ENCODE data around the gene CLTCL1.

The CLTCL1 gene

GRCh38 chr22:19242699-19243098, 48.8 kb downstream of the CLTCL1 start:
- H3K27me3 Mint-ChIP-seq = no peaks in the 10 kb centered on the region
- no peak overlapping the region for H3K4me3 Mint-ChIP-seq
- no peaks in the 10 kb centered on the region for H3K4me1 Mint-ChIP-seq (ENCODE audit: low read depth)
- no peaks in the 10 kb centered on the region for H3K9me3 Mint-ChIP-seq
- H3K36me3 Mint-ChIP-seq (ENCODE audit: low read depth) = no peaks in the 10 kb centered on the region
- H3K27ac Mint-ChIP-seq = no peak overlapping the region

- H3K4me1 Mint-ChIP-seq (ENCODE audit: low read depth) = no peaks in the 10 kb centered on the region
- no peaks in the 10 kb centered on the region for H3K9me3 Mint-ChIP-seq
- no peak overlapping the region for H3K27ac Mint-ChIP-seq
- H3K27me3 Mint-ChIP-seq = no peaks in the 10 kb centered on the region
- no peak overlapping the region for H3K4me3 Mint-ChIP-seq
- no peaks in the 10 kb centered on the region for H3K36me3 Mint-ChIP-seq (ENCODE audit: low read depth)
These were observed 50.0 kb downstream of the CLTCL1 start for GRCh38 chr22:19241593-19241906.

- Mint-ChIP-seq H3K27me3 (no peaks in the 10 kb centered on the region), H3K36me3 (ENCODE audit: low read depth) (no peaks in the 10 kb centered on the region), H3K4me1 (ENCODE audit: low read depth) (no peaks in the 10 kb centered on the region), H3K9me3 (no peaks in the 10 kb centered on the region), H3K4me3 (no peak overlapping the region), H3K27ac (no peak overlapping the region)
These were observed 50.5 kb downstream of the CLTCL1 start for GRCh38 chr22:19240813-19241592.

DNA sequence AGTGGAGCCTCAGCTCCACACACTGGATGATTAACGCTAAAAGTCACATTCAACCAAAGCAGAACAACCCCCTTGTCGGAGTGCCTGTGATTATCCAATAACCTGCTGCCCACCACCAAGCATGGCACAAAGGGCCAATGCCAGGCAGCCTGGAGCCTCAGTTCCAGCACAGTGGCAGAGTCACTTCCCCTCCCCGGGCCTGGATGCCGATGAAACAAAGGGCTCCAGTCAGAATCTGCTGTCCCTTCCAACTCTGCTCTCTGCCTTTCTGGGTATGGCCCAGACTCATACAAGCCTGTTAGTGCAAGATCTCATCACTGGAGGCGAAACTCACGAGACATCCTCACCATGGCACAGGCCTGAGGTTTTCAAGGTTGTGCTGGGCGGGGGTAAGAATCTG, 52.1 kb downstream of the CLTCL1 start:
- Mint-ChIP-seq H3K27me3 (no peaks in the 10 kb centered on the region), H3K36me3 (ENCODE audit: low read depth) (no peaks in the 10 kb centered on the region), H3K4me1 (ENCODE audit: low read depth) (no peaks in the 10 kb centered on the region), H3K4me3 (no peak overlapping the region), H3K9me3 (no peaks in the 10 kb centered on the region), H3K27ac (no peak overlapping the region)

- Mint-ChIP-seq H3K36me3 (ENCODE audit: low read depth) (no peaks in the 10 kb centered on the region), H3K4me1 (ENCODE audit: low read depth) (no peaks in the 10 kb centered on the region), H3K27ac (no peak overlapping the region), H3K9me3 (no peaks in the 10 kb centered on the region), H3K27me3 (no peaks in the 10 kb centered on the region), H3K4me3 (no peak overlapping the region)
These were observed 52.6 kb downstream of the CLTCL1 start for GRCh38 chr22:19238900-19239299.

DNA sequence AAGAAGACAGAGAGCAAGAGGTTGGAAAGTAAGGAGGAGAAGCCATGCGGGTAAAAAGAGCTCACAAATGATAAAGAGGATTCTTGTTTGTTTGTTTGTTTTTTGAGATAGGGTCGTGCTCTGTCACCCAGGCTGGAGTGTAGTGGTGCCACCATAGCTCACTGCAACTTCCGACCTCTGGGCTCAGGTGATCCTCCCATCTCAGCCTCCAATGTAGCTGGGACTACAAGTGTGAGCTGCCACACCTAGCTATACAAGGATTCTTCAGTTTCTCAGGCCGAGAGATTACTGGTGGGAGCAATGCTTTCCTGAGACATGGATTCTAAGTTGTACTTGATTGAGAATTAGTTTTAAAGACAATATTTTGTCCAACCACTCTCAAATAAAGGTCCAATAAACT, 55.6 kb downstream of the CLTCL1 start:
- no peak overlapping the region for H3K27ac Mint-ChIP-seq
- no peak overlapping the region for H3K4me3 Mint-ChIP-seq

GRCh38 chr22:19234126-19234896, 57.2 kb downstream of the CLTCL1 start:
- H3K27me3 Mint-ChIP-seq = no peaks in the 10 kb centered on the region
- H3K9me3 Mint-ChIP-seq = no peaks in the 10 kb centered on the region
- H3K36me3 Mint-ChIP-seq (ENCODE audit: low read depth) = no peaks in the 10 kb centered on the region
- no peak overlapping the region for H3K4me3 Mint-ChIP-seq
- no peak overlapping the region for H3K27ac Mint-ChIP-seq
- H3K4me1 Mint-ChIP-seq (ENCODE audit: low read depth) = no peaks in the 10 kb centered on the region

More for the DNA sequence above, 55.6 kb downstream of the CLTCL1 start:
- H3K27me3 Mint-ChIP-seq = no peaks in the 10 kb centered on the region
- H3K4me1 Mint-ChIP-seq (ENCODE audit: low read depth) = no peaks in the 10 kb centered on the region
- no peaks in the 10 kb centered on the region for H3K36me3 Mint-ChIP-seq (ENCODE audit: low read depth)
- H3K9me3 Mint-ChIP-seq = no peaks in the 10 kb centered on the region

GRCh38 chr22:19233189-19233661, 58.3 kb downstream of the CLTCL1 start:
- Mint-ChIP-seq H3K9me3 (no peaks in the 10 kb centered on the region), H3K27me3 (no peaks in the 10 kb centered on the region), H3K4me1 (ENCODE audit: low read depth) (no peaks in the 10 kb centered on the region), H3K27ac (no peak overlapping the region), H3K36me3 (ENCODE audit: low read depth) (no peaks in the 10 kb centered on the region), H3K4me3 (no peak overlapping the region)

GRCh38 chr22:19232623-19233022, 58.9 kb downstream of the CLTCL1 start:
- Mint-ChIP-seq H3K27me3 (no peaks in the 10 kb centered on the region), H3K4me3 (no peak overlapping the region), H3K9me3 (no peaks in the 10 kb centered on the region), H3K36me3 (ENCODE audit: low read depth) (no peaks in the 10 kb centered on the region), H3K27ac (no peak overlapping the region), H3K4me1 (ENCODE audit: low read depth) (no peaks in the 10 kb centered on the region)

- Mint-ChIP-seq H3K4me3 (no peak overlapping the region), H3K27ac (no peak overlapping the region), H3K27me3 (no peaks in the 10 kb centered on the region)
These were observed 59.5 kb downstream of the CLTCL1 start for GRCh38 chr22:19231986-19232385.

GRCh38 chr22:19229600-19229999, 61.9 kb downstream of the CLTCL1 start:
- no peaks in the 10 kb centered on the region for H3K9me3 Mint-ChIP-seq
- no peaks in the 10 kb centered on the region for H3K27me3 Mint-ChIP-seq
- no peaks in the 10 kb centered on the region for H3K36me3 Mint-ChIP-seq (ENCODE audit: low read depth)
- no peak overlapping the region for H3K4me3 Mint-ChIP-seq
- H3K4me1 Mint-ChIP-seq (ENCODE audit: low read depth) = no peaks in the 10 kb centered on the region
- no peak overlapping the region for H3K27ac Mint-ChIP-seq

More at GRCh38 chr22:19231986-19232385, 59.5 kb downstream of the CLTCL1 start:
- Mint-ChIP-seq H3K4me1 (ENCODE audit: low read depth) (no peaks in the 10 kb centered on the region), H3K36me3 (ENCODE audit: low read depth) (no peaks in the 10 kb centered on the region), H3K9me3 (no peaks in the 10 kb centered on the region)

GRCh38 chr22:19228179-19228578, 63.3 kb downstream of the CLTCL1 start:
- no peaks in the 10 kb centered on the region for H3K36me3 Mint-ChIP-seq (ENCODE audit: low read depth)
- no peaks in the 10 kb centered on the region for H3K27me3 Mint-ChIP-seq
- no peaks in the 10 kb centered on the region for H3K4me1 Mint-ChIP-seq (ENCODE audit: low read depth)
- no peaks in the 10 kb centered on the region for H3K9me3 Mint-ChIP-seq
- H3K4me3 Mint-ChIP-seq = no peak overlapping the region
- H3K27ac Mint-ChIP-seq = no peak overlapping the region

GRCh38 chr22:19226428-19226827, 65.1 kb downstream of the CLTCL1 start:
- no peaks in the 10 kb centered on the region for H3K9me3 Mint-ChIP-seq
- no peaks in the 10 kb centered on the region for H3K27me3 Mint-ChIP-seq
- no peak overlapping the region for H3K4me3 Mint-ChIP-seq
- H3K4me1 Mint-ChIP-seq (ENCODE audit: low read depth) = no peaks in the 10 kb centered on the region
- H3K27ac Mint-ChIP-seq = no peak overlapping the region
- no peaks in the 10 kb centered on the region for H3K36me3 Mint-ChIP-seq (ENCODE audit: low read depth)

DNA sequence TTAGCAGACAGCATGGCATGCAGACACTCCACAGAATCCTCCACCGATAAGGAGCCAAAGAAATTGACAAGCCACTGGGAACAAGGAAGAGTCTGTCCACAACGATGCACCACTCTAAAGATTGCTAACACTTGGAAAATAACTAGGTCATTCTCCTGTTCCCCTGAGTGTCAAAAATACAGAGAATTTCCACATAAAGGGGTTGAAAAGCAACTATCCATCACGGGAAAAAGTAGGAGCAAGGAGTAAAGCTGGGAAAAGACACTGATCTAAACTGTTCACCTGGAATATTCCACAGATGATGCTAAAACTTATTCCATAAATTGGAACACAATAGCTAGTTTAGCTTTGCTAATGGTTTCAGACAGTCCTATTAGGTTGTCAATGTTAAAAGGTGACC, 66.0 kb downstream of the CLTCL1 start:
- no peaks in the 10 kb centered on the region for H3K9me3 Mint-ChIP-seq
- no peaks in the 10 kb centered on the region for H3K36me3 Mint-ChIP-seq (ENCODE audit: low read depth)
- no peaks in the 10 kb centered on the region for H3K4me1 Mint-ChIP-seq (ENCODE audit: low read depth)
- H3K27ac Mint-ChIP-seq = no peak overlapping the region
- H3K4me3 Mint-ChIP-seq = no peak overlapping the region
- H3K27me3 Mint-ChIP-seq = no peaks in the 10 kb centered on the region

DNA sequence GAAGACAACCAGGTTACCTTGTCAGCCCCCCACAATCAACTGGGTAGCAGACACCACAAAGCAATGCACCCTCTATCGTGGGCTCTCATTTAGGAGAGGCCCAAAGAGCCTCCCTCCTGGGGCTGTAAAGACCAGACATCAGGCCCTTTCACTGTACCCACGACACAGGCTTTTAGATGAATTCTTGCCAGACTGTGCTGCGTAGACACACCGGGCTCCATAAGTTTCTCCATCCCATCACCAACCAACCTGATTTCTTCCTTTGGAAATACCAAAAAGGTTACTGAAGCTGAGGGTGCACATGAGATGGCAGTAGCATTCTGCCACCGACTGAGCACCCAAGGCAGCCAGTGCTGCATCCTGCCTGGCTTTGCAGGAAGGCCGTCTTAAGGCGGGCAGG, 66.5 kb downstream of the CLTCL1 start:
- no peak overlapping the region for H3K4me3 Mint-ChIP-seq
- H3K27ac Mint-ChIP-seq = no peak overlapping the region
- H3K27me3 Mint-ChIP-seq = no peaks in the 10 kb centered on the region
- no peaks in the 10 kb centered on the region for H3K9me3 Mint-ChIP-seq
- H3K36me3 Mint-ChIP-seq (ENCODE audit: low read depth) = no peaks in the 10 kb centered on the region
- no peaks in the 10 kb centered on the region for H3K4me1 Mint-ChIP-seq (ENCODE audit: low read depth)
